GM06990 (cell line): ENCODE data around the gene SAMD14.

Experiments
- DNase-seq: peaks from one replicate; pipeline ENCODE4 v3.0.0-alpha.2; 2011; ENCODE audit not compliant: insufficient read length; ENCODE audit errors: extremely low read depth
- H3K27me3 ChIP-seq: replicated peaks from 2 replicates; pipeline ENCODE4 v1.6.0; 2011; ENCODE audit warnings: low read length; ENCODE audit not compliant: control insufficient read depth, insufficient read depth
- H3K36me3 ChIP-seq: 2 replicates; pipeline ENCODE4 v1.5.1; 2011; ENCODE audit warnings: low read length; ENCODE audit not compliant: control insufficient read depth, insufficient read depth
- H3K4me3 ChIP-seq: replicated peaks from 2 replicates; pipeline ENCODE4 v1.5.1; 2011; ENCODE audit warnings: low read depth, mild to moderate bottlenecking, control low read depth, low read length
- TF ChIP-seq, protein P1 (sequence below): IDR thresholded peaks from 2 replicates; pipeline ENCODE4 v1.5.1; 2011; ENCODE audit warnings: low read length, control low read depth, mild to moderate bottlenecking, inconsistent platforms; ENCODE audit not compliant: insufficient read depth, poor library complexity, severe bottlenecking

The SAMD14 gene

DNA sequence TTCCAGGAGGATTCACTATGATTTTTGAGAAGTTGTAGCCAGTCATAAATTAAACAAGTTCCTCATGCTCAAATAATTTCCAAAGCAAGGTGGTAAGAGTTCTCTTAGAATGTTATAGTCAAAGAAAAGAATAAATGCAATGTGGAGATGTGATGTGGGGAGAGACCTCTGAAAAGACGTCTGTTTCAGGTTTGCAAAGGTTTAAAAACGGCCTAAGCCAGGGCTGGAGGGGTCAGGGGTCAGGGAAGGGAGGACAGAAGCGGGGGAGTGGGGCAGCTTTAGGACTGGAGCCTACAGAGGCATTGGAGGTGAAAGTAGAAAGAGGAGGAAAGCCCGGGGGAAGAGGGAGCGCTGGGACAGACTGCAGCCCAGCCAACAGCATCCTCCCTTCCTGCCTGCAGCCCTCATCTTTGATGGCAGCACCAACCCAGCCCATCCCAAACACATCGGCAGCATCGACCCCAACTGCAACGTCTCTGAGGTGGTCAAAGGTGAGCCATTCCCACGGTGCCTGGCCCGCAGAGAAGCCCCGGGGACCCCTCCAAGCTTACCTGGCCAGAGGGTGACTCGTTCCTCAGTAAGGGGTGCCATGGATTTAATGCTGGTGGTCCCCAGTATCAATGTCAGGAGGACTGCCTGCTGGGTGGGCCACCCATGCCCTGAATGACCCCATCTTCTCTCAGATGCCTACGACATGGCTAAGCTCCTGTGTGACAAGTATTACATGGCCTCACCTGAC, 23.4 kb downstream of the SAMD14 start:
- TF ChIP-seq, protein P1, sequence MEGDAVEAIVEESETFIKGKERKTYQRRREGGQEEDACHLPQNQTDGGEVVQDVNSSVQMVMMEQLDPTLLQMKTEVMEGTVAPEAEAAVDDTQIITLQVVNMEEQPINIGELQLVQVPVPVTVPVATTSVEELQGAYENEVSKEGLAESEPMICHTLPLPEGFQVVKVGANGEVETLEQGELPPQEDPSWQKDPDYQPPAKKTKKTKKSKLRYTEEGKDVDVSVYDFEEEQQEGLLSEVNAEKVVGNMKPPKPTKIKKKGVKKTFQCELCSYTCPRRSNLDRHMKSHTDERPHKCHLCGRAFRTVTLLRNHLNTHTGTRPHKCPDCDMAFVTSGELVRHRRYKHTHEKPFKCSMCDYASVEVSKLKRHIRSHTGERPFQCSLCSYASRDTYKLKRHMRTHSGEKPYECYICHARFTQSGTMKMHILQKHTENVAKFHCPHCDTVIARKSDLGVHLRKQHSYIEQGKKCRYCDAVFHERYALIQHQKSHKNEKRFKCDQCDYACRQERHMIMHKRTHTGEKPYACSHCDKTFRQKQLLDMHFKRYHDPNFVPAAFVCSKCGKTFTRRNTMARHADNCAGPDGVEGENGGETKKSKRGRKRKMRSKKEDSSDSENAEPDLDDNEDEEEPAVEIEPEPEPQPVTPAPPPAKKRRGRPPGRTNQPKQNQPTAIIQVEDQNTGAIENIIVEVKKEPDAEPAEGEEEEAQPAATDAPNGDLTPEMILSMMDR: no peak
- H3K27me3 ChIP-seq: no peaks in the 10 kb centered on the region
- H3K36me3 ChIP-seq: no peaks in the 10 kb centered on the region; the same call in none of the 2 replicates
- no peak for DNase-seq
- H3K4me3 ChIP-seq: no peak overlapping the region

DNA sequence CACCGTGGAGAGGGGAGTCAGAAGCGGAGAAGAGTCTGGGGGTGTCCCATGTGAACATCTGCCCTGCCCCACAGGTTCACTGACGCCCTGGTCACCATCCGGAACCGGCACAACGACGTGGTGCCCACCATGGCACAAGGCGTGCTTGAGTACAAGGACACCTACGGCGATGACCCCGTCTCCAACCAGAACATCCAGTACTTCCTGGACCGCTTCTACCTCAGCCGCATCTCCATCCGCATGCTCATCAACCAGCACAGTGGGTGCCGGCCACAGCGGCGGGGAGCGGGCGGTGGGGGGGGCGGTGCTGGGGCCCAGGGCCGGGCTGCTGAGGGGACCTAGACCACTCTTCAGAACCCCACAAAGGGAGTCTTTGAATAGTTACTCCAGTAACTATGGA, 24.1 kb downstream of the SAMD14 start:
- H3K4me3 ChIP-seq: no peak overlapping the region
- no peaks in the 10 kb centered on the region for H3K27me3 ChIP-seq
- TF ChIP-seq, protein P1: no peak
- no peak for DNase-seq
- H3K36me3 ChIP-seq: no peaks in the 10 kb centered on the region; the same call in none of the 2 replicates

DNA sequence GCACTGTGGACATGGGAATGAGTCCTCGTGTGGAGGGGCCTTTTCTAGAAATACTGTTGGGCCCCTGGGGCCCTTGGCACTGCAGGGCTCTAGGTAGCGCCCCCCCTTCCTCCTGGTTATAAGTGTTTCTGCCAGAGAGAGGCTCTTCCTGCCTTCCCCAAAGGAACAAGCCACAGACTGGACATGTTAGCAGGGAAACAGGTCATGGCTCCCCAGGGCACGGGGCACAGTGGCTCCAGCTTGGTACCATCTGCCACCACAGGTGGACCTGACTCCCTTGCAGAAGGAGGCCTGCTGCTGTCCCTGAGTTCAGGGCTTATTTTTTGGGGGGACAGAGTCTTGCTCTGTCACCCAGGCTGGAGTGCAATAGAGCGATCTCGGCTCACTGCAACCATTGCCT, 26.0 kb downstream of the SAMD14 start:
- Histone ChIP-seq H3K27me3 (no peaks in the 10 kb centered on the region), H3K36me3 (no peaks in the 10 kb centered on the region; the same call in none of the 2 replicates), H3K4me3 (no peak overlapping the region)
- DNase-seq: no peak
- TF ChIP-seq, protein P1: no peak

DNA sequence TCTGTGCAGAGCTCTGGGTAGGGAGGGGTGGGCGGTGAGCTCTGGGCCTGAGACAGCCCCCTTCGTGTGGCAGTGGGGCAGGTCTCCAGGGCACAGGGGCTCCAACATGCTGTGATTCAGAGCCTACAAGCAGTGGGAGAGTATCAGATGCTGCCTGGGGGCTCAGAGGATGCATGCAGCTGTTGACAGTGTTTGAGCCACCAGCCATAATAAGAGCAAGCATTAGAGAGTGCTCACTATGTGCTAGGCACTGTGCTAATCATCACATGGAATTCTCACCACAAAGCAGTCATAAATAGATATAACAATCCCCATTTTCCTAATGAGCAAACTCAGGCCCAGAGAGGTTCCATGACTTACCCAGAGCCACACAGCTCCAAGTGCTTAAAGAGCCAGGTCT, 26.7 kb downstream of the SAMD14 start:
- Histone ChIP-seq H3K27me3 (no peaks in the 10 kb centered on the region), H3K4me3 (no peak overlapping the region), H3K36me3 (no peaks in the 10 kb centered on the region; the same call in none of the 2 replicates)
- TF ChIP-seq, protein P1: no peak
- no peak for DNase-seq

DNA sequence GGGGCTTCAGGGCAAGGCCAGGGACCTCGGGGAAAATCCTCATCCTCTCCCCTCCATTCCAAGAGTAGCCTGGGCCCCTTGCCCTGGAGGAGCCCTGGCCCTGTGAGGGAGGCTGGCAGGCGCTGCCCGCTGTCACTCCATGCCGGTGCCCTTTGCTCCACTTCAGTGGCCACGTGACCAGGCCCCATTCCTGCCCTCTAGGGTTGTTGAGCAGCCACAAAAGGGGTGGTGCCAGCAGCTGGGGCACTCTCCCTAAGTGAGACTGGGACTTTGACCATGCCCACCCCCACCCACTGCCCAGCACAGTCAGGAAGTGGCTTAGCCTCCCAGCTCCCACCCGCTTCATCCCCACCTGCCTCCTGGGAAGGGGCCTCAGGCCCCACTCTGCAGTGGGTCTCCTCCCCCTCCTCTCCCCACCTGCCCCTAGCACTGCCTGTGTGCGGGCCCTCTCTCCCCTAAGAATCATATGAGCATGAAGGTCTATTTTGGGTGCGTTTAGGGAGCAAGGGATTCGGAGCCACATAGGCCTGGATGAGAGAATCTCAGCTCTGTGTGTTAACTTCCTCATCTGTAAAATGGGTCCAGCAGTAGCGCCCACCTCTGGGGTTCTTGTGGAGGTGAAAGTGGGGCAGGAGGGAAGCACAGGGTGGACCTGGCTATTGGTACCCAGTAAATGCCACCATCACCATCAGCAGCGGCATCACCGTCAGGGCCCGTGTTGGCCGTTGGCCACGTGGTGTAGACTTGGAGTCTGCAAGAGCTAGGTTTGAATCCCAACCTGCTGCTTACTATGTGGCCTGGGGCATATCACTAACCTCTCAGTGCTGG, 27.6 kb downstream of the SAMD14 start:
- Histone ChIP-seq H3K4me3 (no peak overlapping the region), H3K36me3 (no peaks in the 10 kb centered on the region; the same call in none of the 2 replicates), H3K27me3 (no peaks in the 10 kb centered on the region)
- TF ChIP-seq, protein P1: no peak
- DNase-seq: no peak
